NCI-H748 (cell line): ENCODE data around the gene CHCHD5.

ENCODE experiments used
- DNase-seq: peaks from one replicate; lab custom pipeline; 2025; ENCODE audit not compliant: unreplicated experiment; lab: John Stamatoyannopoulos, UW

CHCHD5 gene

GRCh38 chr2:112623913-112624777, 39.7 kb downstream of the CHCHD5 start:
- DNase-seq = no peak

GRCh38 chr2:112625474-112626114, 41.2 kb downstream of the CHCHD5 start:
- DNase-seq = no peak

- DNase-seq = peak; percentile 40
These were observed 42.2 kb downstream of the CHCHD5 start for GRCh38 chr2:112626604-112627059.

- no peak for DNase-seq
These were observed 42.9 kb downstream of the CHCHD5 start for GRCh38 chr2:112627060-112628040.

- no peak for DNase-seq
These were observed 44.8 kb downstream of the CHCHD5 start for GRCh38 chr2:112629224-112629623.

GRCh38 chr2:112629823-112630222, 45.4 kb downstream of the CHCHD5 start:
- no peak for DNase-seq

- no peak for DNase-seq
These were observed 45.9 kb downstream of the CHCHD5 start for GRCh38 chr2:112630268-112630667.

- DNase-seq = no peak
These were observed 49.3 kb downstream of the CHCHD5 start for GRCh38 chr2:112633708-112634107.

- DNase-seq = no peak
These were observed 49.9 kb downstream of the CHCHD5 start for GRCh38 chr2:112634153-112634873.

- DNase-seq = no peak
These were observed 50.4 kb downstream of the CHCHD5 start for GRCh38 chr2:112634874-112635157.

- no peak for DNase-seq
These were observed 52.3 kb downstream of the CHCHD5 start for GRCh38 chr2:112636605-112637288.

- DNase-seq = no peak
These were observed 52.9 kb downstream of the CHCHD5 start for GRCh38 chr2:112637289-112637660.
